H1 (cell line): ENCODE results near the gene TIMP4. TPM values are rescaled to one million over a fixed set of nuclear protein-coding genes. Genes with fewer than 3 reads are reported as not detected.

Source experiments
- JUN ChIP-seq: IDR thresholded peaks from 2 replicates; pipeline ENCODE4 v1.6.1; 2011; ENCODE audit warnings: low read depth, mild to moderate bottlenecking, improper control_type of control experiment, low read length
- MAFK ChIP-seq: IDR thresholded peaks from 2 replicates; pipeline ENCODE4 v1.6.1; 2012; ENCODE audit warnings: low read depth, mild to moderate bottlenecking, improper control_type of control experiment, low read length
- RXRA ChIP-seq: IDR thresholded peaks from 2 replicates; pipeline ENCODE4 v1.6.1; 2011; ENCODE audit warnings: low read depth, mild to moderate bottlenecking, low read length, moderate library complexity; ENCODE audit not compliant: insufficient read depth
- SP4 ChIP-seq: IDR thresholded peaks from 2 replicates; pipeline ENCODE4 v1.6.1; 2012; ENCODE audit warnings: low read length, inconsistent platforms
- polyA plus RNA-seq, 7 experiments: library from polyadenylated mRNA; depleted of rRNA in 3 of 7; stranded (reverse) in 5 of 7; unstranded in 2 of 7; fragments of >200 nt in 5 of 7; fragments of 200-250 nt in 2 of 7; gene quantifications; 1 replicate in 5 of 7; 2 replicates in 1 of 7; 4 replicates in 1 of 7; pipeline versions ENCODE4 v1.2.1 to v1.2.3, GENCODE V29; 2011 to 2013; ENCODE audit warnings: missing spikeins in 2 of 7, mixed read lengths in 2 of 7
- total RNA-seq: library from RNA; stranded (reverse); fragmentation: NEBNext Ultra II Directional; extraction: Animal tissue kit (Norgen Biotek cat#: 25700); gene quantifications from 2 replicates; pipeline ENCODE4 v1.2.1, GENCODE V29; 2021

Gene TIMP4
- total and polyA plus RNA-seq, 2 of the 8 experiments (the other 6 are each of a cell fraction or from before 2014, with no cell fraction given), result 5.1 to 8.7 TPM

DNA sequence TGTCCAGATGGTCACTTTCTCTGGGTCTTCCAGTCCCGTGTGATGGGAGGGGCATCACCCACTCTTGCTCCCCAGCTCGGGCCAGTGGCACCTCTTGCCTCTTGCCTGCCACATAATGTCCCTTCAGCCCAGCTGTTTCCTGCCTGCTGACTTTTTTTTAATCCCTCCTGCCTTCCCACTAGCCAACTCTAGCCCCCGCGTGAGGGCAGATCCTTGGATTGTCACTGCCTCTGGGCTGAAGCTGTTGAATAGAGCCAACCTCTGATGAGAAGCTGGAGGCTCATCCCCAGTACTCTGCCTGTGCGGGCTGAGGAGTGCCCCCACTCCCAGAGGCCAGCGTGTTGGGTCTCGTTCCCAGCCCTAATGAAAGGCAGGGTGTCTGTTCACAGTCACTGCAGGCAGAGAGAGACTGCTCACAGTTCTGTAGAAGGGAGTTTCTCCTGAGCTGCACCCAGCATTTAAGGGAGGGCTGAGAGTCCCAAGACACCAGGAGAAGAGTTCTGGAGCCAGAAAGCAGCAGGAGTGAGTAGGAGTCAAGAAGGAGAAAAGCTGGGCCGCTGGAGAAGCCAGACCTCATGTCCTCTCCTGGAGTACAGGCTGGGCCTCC is 30.1 kb upstream of the TIMP4 start (continued):
- TF ChIP-seq JUN, result no peak
- no peak for TF ChIP-seq SP4
- no peak for TF ChIP-seq MAFK
- no peak for TF ChIP-seq RXRA
